Lower leg skin (tissue), 3 donors: ENCODE measurements around the gene THAP4.

Experiments used
- CTCF ChIP-seq, 3 donors: fragments of 450-650 bp; IDR thresholded peaks; one replicate each; pipeline ENCODE4 v1.5.1; 2016; ENCODE audit warnings: antibody characterized with exemption in 3 of 3, mild to moderate bottlenecking in 3 of 3, moderate library complexity in 2 of 3
- POLR2A ChIP-seq, 2 donors: fragments of 450-650 bp; IDR thresholded peaks; one replicate each; pipeline ENCODE4 v1.6.1; 2016 to 2017; ENCODE audit warnings: antibody characterized with exemption in 2 of 2, mild to moderate bottlenecking in 1 of 2, moderate library complexity in 1 of 2

- no peak for TF ChIP-seq POLR2A (IDR thresholded peaks at IDR 0.05)
- TF ChIP-seq CTCF (IDR thresholded peaks at IDR 0.05) = no peak
Measured at GRCh38 chr2:241606186-241606585, 30.8 kb downstream of the THAP4 start.
